Fibroblast of lung (primary cell): ENCODE data around the gene MAP7D2.

Experiments
- CTCF ChIP-seq, 2 donors: IDR thresholded peaks in 1 of 2; conservative IDR thresholded peaks in 1 of 2; 1 replicate in 1 of 2; 2 replicates in 1 of 2; pipeline ENCODE4 v1.5.1; 2011 to 2012; ENCODE audit warnings: low read length in 2 of 2, control low read depth in 1 of 2, inconsistent platforms in 1 of 2, low read depth in 1 of 2, mild to moderate bottlenecking in 1 of 2
- EZH2 ChIP-seq: IDR thresholded peaks from 2 replicates; pipeline ENCODE4 v1.5.1; 2012; ENCODE audit warnings: low read length, control low read depth, mild to moderate bottlenecking; ENCODE audit errors: missing control alignments

- TF ChIP-seq CTCF (conservative IDR thresholded peaks at IDR 0.05 in 1 of 2, IDR thresholded peaks at IDR 0.05 in 1 of 2; ENCODE audit: low read depth in 1 of 2, low read length in 2 of 2) (no peak), EZH2 (no peak)
Observed at GRCh38 chrX:20118065-20118824, 1.5 kb upstream of the MAP7D2 start.
